ENCODE measurements around the gene AANAT. TPM values are rescaled to one million over a fixed set of nuclear protein-coding genes. Genes with fewer than 3 reads are reported as not detected.

Gene AANAT
- total RNA-seq, 1 experiment from 2014 or later = not detected

DNA sequence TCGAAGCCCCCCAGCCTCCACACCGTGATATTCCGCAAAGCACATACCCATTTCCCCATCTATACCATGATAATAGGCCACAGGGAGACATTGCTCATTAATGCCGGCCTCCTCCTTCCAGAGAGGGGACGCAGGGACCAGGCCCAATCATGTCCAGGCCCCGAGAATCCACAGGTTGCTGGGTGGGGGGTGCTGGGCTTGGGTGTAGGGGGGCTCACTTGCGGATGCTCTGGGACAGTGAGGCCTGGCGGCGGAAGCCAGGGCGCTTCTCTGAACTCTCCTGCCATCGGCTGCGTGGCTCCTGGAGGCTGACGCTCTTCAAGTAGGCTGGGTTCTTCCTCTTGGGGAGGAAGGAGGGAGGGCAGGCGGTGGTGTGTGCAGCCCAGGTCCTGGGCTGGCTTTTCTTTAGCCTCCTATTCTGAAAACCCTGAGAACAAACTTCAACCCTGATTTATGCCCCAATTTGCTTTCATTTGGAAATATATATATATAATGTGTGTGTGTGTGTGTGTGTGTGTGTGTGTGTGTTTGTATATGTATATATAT, 12.2 kb downstream of the AANAT start:
- BruUV-seq (replicated peaks) = no TSS peak
- intact Hi-C loops (cut with micrococcal nuclease; ENCODE audit: unreplicated experiment) = no loop called here
- DNase-seq = no peak

DNA sequence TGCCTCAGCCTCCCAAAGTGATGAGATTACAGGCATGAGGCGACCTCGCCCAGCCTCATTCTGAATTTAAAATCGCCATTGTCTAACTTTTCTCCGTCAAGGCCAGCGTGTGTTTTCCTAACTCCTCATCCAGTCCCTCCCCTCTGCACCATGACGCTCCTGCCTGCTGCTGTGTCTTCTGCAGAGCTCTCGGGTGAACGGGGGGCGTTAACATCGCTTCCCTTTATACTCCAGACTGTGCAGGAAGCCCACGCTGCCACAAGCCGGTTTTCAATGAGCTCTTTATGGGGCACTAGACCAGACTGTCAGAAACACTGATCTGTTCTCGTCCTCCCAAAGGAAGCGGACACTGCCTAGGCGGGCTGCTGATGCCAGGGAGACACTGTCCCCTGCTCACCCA, 13.2 kb downstream of the AANAT start:
- POLR2A ChIA-PET (ENCODE audit: unreplicated experiment) = interaction anchor here (0.6 kb wide), 1 partner anchor 12 kb away, joined by 3 read pairs; no protein-coding TSS in a partner anchor
- no peaks in the 10 kb centered on the region for H3K9me3 ChIP-seq (ENCODE audit: insufficient read depth, low read depth)
- intact Hi-C loops (cut with micrococcal nuclease; ENCODE audit: unreplicated experiment) = no loop called here
- no peaks in the 10 kb centered on the region; the same call in 1 of the 2 replicates for H3K4me1 ChIP-seq (replicated peaks; ENCODE audit: insufficient read depth)
- CTCF ChIA-PET = no interaction called here
- H3K36me3 ChIP-seq (ENCODE audit: low read depth) = no peaks in the 10 kb centered on the region
- H3K27me3 ChIP-seq (ENCODE audit: insufficient read depth, low read depth) = no peaks in the 10 kb centered on the region
- no peak overlapping the region for H3K4me3 ChIP-seq
- no peaks in the 10 kb centered on the region for H3K9me2 ChIP-seq (ENCODE audit: insufficient read depth)
- no TSS peak for BruUV-seq (replicated peaks)
- DNase-seq = no peak
- no peak overlapping the region for H3K27ac ChIP-seq
- no peak overlapping the region for H3K4me2 ChIP-seq
- no peak overlapping the region for H2AFZ ChIP-seq
- H3K79me2 ChIP-seq (ENCODE audit: low read depth) = no peaks in the 10 kb centered on the region
- TF ChIP-seq EZH2 (IDR thresholded peaks at IDR 0.05; ENCODE audit: low read depth) = no peak
- H4K20me1 ChIP-seq (ENCODE audit: insufficient read depth) = no peaks in the 10 kb centered on the region
- no peaks in the 10 kb centered on the region for H3F3A ChIP-seq (ENCODE audit: insufficient read depth, low read depth)

More for the DNA sequence above, 12.2 kb downstream of the AANAT start:
- no peak overlapping the region for H3K27ac ChIP-seq
- no peaks in the 10 kb centered on the region for H3K9me3 ChIP-seq (ENCODE audit: insufficient read depth, low read depth)
- TF ChIP-seq EZH2 (IDR thresholded peaks at IDR 0.05; ENCODE audit: low read depth) (no peak), CTCF (conservative IDR thresholded peaks at IDR 0.05) (no peak)
- no peaks in the 10 kb centered on the region for H3K36me3 ChIP-seq (ENCODE audit: low read depth)
- H2AFZ ChIP-seq = no peak overlapping the region
- H3K4me1 ChIP-seq (replicated peaks; ENCODE audit: insufficient read depth) = no peaks in the 10 kb centered on the region; the same call in 1 of the 2 replicates
- H3K27me3 ChIP-seq (ENCODE audit: insufficient read depth, low read depth) = no peaks in the 10 kb centered on the region
- H4K20me1 ChIP-seq (ENCODE audit: insufficient read depth) = no peaks in the 10 kb centered on the region
- CTCF ChIA-PET = no interaction called here
- no peak overlapping the region for H3K4me2 ChIP-seq
- no peaks in the 10 kb centered on the region for H3K79me2 ChIP-seq (ENCODE audit: low read depth)
- H3F3A ChIP-seq (ENCODE audit: insufficient read depth, low read depth) = no peaks in the 10 kb centered on the region
- H3K9me2 ChIP-seq (ENCODE audit: insufficient read depth) = no peaks in the 10 kb centered on the region
- POLR2A ChIA-PET (ENCODE audit: unreplicated experiment) = no interaction called here
- H3K4me3 ChIP-seq = no peak overlapping the region

DNA sequence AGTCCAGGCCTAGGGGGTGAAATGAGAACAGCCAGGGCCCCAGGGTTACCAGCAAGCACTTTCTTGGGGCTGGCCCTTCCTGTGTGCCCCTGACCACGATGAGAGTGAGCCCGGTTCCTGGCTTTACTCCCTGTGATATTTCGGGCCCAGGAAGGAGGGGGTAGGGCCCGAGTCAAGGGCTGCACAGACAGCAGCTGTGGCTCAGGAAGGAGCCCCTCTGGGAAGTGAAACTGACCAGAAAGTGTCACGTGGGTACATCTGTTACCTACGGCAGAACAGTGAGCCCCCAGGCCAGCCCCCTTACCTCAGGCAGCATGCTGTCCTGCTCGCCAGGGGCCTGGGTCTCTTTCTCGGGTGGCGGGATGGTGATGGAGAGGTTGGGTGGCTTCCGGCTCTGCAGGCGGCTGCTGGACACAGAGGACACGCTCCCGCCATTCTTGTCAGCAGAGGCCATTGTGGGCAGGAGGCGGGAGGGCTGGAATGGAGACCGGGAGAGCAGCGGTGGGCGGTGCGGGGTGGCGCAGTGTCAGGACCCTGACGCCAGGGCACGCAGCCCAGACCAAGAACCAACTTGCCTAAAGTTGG, 13.8 kb downstream of the AANAT start:
- POLR2A ChIA-PET (ENCODE audit: unreplicated experiment) = no interaction called here
- intact Hi-C loops (cut with micrococcal nuclease; ENCODE audit: unreplicated experiment) = no loop called here
- no peaks in the 10 kb centered on the region for H3K36me3 ChIP-seq (ENCODE audit: low read depth)
- CTCF ChIA-PET = interaction anchor here (0.6 kb wide), 1 partner anchor 71 kb away, joined by 3 read pairs; no protein-coding TSS in a partner anchor
- no peak overlapping the region for H3K27ac ChIP-seq
- DNase-seq = no peak
- TF ChIP-seq CTCF (conservative IDR thresholded peaks at IDR 0.05) = no peak
- TF ChIP-seq EZH2 (IDR thresholded peaks at IDR 0.05; ENCODE audit: low read depth) = no peak
- H3K9me2 ChIP-seq (ENCODE audit: insufficient read depth) = no peaks in the 10 kb centered on the region
- no peaks in the 10 kb centered on the region for H3K9me3 ChIP-seq (ENCODE audit: insufficient read depth, low read depth)
- no peak overlapping the region for H3K4me3 ChIP-seq
- no peak overlapping the region for H3K4me2 ChIP-seq
- no peaks in the 10 kb centered on the region for H3F3A ChIP-seq (ENCODE audit: insufficient read depth, low read depth)
- no peaks in the 10 kb centered on the region; the same call in 1 of the 2 replicates for H3K4me1 ChIP-seq (replicated peaks; ENCODE audit: insufficient read depth)
- H4K20me1 ChIP-seq (ENCODE audit: insufficient read depth) = no peaks in the 10 kb centered on the region
- H3K27me3 ChIP-seq (ENCODE audit: insufficient read depth, low read depth) = no peaks in the 10 kb centered on the region
- BruUV-seq (replicated peaks) = no TSS peak
- H3K79me2 ChIP-seq (ENCODE audit: low read depth) = no peaks in the 10 kb centered on the region
- no peak overlapping the region for H2AFZ ChIP-seq

Data from PC-9 (cell line).